Measurements from ENCODE around the gene CHST11.

Gene CHST11

DNA sequence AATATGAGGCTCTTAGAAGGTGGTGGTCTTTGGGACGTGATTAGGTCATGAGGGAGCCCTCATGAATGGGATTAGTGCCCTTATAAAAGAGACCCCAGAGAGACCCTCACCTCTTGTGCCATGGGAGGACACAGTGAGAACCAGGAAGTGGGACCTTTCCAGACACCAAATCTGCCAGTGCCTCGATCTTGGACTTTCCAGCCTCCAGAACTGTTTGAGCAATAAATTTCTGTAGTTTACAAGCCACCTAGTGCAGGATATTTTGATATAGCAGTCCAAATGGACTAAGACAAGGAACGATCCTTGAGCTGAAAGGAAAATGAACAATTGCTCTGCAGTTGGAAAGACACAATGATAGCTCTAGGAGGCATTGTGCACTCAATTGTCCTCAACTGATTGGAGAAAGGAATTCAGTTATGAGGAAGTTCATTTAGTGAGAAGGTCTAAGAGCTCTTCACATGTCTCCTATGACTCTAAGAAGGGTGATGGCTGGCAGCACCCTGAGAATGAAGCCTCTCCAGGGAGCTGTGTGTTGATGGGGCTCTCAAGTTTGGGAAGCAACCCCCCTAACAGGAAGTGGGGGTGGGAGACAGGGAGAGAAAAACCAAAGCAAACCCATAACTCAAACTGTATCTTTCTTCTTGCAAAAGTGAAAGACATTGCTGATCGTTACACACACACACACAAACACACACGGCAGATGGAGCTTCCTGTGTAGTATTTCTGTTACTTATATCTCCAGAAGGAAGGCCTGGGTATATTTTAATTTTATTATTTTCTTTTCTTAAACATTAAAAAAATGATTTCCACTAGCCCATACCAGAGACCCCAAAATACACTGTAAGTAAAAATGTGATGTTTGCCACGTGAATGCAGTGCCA, 21.0 kb downstream of the CHST11 start:
- no peak overlapping the region for H3K27ac ChIP-seq

DNA sequence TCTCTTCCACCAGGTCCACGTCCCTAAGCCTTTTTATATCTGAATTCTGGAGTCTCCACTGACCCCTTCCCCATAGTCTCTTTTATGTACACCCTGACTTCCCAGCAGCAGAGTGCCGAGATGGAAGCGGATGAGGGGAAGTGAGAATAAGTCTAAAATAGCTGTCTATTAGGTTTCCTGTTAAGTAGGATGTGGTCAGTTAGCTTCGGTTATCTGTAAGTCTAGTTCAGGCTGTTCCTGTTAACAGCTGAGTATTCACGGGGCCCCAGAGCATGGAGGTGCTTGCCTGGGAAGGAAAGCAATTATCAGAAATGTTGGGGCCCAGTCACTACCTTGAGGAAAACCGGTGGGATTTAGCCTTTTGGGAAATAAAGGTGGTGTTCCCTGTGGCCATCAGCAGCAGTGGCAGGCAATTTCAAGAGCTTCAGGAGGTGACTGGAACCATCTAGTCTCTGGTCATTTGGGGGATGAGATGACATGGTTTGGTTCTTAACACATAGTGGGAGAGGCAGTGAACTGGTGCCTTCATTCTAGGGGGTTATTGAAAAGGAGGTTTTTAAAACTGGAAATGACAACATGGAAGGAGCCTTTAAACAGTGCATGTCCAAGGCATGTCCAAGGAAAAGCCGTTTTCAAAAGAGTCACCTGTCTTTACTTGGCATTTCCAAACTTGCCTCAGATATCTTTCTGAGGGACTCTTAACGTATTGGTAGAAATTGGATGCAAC, 21.8 kb downstream of the CHST11 start:
- DNase-seq (ENCODE audit: low read depth, low spot score), result no peak
- H3K27ac ChIP-seq, result no peak overlapping the region

More for the DNA sequence above, 21.0 kb downstream of the CHST11 start:
- DNase-seq (ENCODE audit: low read depth, low spot score), result no peak

DNA sequence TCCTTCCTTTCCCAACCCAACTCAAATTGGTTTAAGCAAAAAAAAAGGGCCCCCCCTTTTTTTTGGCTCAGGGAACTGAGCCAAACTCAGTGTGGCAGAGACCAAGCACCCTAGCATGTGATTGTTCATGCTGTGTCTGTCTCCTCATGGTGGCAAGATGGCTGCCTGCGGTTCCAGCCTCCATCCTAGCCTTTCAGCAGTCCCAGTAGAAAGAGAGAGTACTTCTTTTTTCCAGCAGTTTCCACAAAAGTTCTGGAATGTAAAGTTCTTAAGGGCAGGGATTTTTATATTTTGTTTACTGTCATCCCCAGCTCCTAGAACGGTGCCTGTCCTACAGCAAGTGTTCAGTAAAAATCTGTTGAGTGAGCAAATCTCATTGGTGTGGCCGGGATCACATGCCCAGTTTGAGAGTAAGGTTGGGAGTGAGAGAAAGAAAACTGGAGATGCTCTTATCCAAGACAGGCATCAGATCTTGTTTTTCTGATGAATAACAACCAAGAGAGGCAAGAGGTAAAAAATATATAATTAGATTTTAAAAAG, 22.4 kb downstream of the CHST11 start:
- no peak for DNase-seq (ENCODE audit: low read depth, low spot score)
- no peak overlapping the region for H3K27ac ChIP-seq

DNA sequence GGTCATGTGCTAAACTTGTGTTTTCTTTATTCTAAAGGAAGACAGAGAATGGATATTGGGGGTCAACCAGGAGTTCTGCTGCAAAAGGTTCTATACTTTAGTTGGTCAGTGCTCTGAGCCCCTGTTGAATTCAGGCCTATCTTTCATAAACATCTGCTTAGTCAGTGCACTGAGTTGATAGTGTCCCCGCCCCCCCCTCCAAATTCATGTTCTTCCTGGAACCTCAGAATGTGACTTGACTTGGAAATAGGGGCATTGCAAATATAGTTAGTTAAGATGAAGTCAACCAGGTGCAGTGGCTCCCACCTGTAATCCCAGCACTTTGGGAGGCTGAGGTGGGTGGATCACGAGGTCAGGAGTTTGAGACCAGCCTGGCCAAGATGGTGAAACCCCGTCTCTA, 23.3 kb downstream of the CHST11 start:
- no peak for DNase-seq (ENCODE audit: low read depth, low spot score)
- no peak overlapping the region for H3K27ac ChIP-seq

DNA sequence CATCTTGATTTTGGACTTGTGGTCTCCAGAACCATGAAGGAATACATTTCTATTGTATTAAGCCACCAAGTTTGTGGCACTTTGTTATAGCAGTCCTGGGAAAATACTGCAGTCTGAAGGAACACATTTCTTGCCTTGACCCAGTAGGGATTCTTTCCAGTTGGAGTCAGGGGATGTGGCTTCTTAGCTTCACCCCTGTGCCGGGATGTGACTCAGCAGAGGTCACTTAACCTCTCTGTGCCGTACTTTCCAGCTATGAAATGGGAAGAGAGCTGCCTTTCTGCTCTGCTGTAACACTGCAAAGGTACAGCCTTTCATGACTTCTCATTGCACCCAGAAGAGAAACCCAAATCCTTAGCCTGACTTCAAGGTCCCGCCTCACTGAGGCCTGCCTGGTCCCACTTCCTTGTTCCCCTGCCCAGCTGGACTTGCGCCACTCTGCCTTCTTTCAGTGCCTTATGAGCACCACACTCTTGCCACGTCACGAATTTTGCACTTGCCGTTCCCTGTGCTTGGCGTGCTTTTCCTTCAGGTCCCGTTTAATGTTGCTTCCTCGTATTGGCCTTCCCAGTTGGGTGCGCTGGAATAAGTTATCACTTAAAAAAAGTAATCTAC, 24.2 kb downstream of the CHST11 start:
- H3K27ac ChIP-seq, result peak overlapping the region; percentile 20
- DNase-seq (ENCODE audit: low read depth, low spot score), result no peak

DNA sequence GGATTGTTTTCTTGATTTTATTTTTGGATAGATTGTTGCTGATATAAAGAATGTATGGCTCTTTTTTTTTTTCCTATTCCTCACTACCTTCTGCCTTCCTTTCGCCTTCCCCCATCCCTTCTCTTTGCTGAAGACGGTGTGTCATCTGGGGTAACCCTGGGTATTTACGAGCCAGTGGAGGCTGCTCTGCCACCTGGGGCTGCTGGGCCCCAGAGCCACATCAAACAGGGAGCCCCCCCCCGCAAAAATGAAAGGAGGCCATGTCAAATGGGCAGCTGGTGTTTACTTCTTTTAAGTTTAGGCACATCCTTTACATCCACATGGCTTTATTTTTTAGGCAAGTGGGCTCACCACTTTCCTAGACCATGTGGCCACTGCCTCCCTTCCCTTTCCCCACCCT, 25.4 kb downstream of the CHST11 start:
- no peak overlapping the region for H3K27ac ChIP-seq
- DNase-seq (ENCODE audit: low read depth, low spot score), result no peak

DNA sequence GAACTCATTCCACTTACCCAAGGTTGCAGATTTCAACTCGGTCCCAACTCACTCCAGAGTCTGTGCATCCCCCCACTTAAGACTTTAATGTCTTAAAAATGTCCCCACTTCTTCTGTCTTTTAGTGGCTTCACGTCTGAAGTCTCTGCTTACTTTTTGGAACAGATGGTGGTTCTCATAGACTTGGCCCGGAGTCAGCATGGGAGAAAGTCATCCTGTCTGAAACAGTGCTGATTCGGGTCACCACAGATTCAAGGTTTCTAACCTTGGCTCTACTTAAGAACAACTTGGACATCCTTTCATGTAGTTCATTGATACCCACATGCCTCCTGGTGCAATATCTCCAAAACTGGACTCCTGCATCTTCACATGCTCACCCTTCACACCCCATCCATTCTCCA, 26.0 kb downstream of the CHST11 start:
- no peak overlapping the region for H3K27ac ChIP-seq
- DNase-seq (ENCODE audit: low read depth, low spot score), result no peak

DNA sequence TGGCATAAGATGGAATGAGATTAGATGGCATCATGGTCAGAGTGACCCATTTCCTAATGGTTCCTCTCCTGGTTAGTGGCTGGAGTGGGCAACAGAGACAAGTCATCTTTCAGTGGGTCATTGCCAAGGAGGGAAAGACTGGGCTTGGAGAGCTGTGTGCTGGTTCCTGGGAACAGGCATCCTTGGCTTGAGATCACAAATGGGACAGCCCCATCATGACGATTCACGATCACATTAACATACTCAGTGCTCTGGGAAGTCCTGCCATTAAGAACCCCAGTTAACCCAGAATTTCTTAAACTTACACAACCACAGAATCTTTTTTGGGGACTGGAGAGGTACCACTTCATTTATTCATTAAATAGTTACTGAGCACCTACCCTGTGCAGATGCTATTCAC, 27.3 kb downstream of the CHST11 start:
- no peak overlapping the region for H3K27ac ChIP-seq

DNA sequence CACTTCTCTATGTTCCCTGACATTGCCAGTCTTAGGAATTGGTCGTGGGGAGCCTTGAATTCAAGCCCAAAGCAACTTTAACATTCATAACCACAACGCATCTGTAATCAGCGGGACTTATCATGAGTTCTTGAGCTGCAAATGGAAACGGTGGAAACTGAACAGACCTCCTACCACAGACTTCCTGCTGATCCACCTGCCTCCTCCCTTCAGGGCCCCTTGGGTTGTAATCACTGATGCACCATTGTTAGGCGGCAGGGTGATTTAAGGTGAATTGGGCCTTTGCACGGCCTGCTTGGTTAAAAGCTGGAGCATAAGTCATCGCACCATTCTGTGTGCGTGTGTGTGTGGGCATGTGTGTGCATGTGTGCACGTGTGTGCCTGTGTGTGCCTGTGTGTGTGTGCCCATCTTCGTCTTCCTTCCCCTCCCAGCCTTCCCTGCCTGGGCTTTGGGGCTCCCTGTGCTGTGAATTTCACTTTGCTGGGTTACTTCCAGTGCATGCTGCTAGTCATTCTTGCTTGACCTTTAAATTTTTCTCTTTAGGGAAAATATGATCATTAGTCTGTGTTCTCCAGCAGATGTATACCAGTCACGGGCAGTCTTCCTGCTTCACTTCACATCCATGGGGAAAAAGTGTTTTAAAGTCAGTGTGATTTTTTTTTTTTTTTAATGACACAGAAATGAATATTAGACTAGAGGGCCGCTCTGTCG, 29.1 kb downstream of the CHST11 start:
- DNase-seq (ENCODE audit: low read depth, low spot score), result no peak
- no peak overlapping the region for H3K27ac ChIP-seq

More for the DNA sequence above, 27.3 kb downstream of the CHST11 start:
- no peak for DNase-seq (ENCODE audit: low read depth, low spot score)

DNA sequence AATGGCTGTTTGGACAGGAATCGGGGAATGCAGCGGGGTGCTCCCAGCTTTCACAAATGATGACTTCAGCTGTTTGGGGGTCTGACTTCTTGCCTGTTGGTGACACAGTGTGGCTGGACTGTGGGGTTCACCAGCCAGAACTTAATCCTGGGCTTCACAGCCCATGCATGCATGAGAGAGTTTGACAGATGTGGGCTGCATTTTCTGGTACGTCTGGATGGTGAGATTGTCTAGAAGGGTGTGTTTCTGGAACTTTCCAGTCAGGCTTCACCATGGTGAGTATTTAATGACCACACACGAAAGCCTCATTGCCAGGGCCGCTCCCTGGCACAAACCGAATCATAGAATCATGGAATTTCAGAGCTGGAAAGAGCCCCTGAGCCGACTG, 29.6 kb downstream of the CHST11 start:
- no peak overlapping the region for H3K27ac ChIP-seq
- no peak for DNase-seq (ENCODE audit: low read depth, low spot score)

DNA sequence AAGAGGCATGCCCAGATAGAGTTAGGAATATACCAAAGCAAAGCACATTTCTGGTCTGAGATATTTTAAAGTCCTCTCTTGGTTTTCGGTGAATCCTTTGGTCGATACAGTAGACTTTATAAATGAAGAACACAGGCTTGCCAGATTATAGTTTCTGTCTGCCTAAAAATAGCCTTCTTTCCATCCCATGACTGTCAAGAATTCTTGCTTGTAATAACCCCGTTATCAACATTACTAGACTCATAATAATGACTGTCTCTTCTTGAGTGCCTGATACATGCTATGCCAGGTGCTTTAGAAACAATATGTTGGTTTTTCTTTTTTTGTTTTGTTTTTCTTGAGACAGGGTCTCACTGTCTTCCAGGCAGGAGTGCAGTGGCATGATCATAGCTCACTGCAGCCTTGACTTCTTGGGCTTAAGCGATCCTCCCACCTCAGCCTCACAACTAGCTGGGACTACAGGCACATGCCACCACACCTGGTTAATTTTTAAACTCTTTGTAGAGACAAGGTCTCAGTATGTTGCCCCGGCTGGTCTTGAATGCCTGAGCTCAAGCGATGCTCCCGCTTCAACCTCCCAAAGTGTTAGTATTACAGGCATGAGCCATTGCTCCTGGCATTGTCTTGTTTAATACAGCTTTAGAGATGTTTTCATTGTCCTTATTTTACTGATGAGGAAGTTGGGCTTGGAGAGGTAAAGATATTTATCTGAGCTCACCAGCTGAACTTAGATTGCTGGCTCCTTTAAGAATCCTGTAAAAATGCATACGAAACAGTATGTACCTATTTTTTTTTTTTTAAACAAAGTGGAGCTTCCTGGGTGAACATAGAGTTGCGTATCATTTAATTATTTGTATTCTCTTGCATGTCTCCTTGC, 30.4 kb downstream of the CHST11 start:
- no peak overlapping the region for H3K27ac ChIP-seq
- no peak for DNase-seq (ENCODE audit: low read depth, low spot score)

DNA sequence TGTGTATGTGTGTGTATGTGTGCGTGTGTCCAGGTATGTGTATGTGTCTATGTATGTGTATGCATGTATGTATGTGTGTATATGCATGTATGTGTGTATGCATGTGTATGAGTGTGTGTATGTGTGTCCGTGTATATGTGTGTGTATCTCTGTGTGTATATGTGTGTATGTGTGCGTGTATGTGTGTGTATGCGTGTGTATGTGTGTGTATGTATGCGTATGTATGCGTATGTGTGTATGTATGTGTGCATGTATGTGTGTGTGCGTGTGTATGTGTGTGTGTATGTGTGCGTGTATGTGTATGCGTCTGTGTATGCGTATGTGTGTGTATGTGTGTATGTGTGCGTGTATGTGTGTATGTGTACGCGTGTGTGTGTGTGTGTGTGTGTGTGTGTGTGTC, 31.6 kb downstream of the CHST11 start:
- DNase-seq (ENCODE audit: low read depth, low spot score), result no peak
- H3K27ac ChIP-seq, result no peak overlapping the region

DNA sequence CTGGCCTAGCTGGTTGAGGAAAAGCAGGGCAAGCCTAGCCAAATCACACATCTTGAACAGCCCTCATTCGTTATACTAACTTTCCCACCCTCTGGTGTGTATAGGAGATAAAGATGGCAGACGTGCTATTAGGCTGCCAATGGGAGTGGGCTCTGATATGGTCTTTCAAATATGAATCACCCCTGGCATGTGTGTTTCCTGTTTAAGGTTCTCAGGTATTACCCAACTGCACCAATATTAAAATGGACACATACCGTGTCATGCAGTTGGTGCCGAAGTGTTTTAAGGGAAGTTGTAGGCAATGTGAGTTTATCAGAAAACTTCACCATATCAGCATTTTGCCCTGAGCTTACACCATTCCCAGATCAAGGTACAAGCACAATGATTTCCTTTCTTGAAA, 33.4 kb downstream of the CHST11 start:
- DNase-seq (ENCODE audit: low read depth, low spot score), result no peak
- H3K27ac ChIP-seq, result no peak overlapping the region

DNA sequence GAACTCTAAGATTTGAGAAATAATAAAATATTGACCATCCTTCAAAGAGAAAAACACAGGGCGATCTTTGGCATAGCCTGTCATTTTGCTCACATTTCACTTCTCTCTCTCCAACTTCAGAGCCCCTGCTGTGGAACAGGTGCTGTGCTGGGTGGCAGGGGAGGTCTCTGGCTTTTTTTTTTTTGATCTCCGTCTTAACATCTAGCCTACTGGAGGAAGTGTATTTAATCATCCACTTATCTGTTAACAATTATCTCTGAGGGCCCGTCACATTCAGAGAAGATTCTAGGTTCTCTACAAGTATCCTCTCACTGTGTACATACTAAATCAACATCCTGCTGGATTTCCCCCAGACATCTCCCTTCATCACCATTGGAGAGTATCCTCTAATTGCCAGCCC, 34.1 kb downstream of the CHST11 start:
- DNase-seq (ENCODE audit: low read depth, low spot score), result no peak
- no peak overlapping the region for H3K27ac ChIP-seq

DNA sequence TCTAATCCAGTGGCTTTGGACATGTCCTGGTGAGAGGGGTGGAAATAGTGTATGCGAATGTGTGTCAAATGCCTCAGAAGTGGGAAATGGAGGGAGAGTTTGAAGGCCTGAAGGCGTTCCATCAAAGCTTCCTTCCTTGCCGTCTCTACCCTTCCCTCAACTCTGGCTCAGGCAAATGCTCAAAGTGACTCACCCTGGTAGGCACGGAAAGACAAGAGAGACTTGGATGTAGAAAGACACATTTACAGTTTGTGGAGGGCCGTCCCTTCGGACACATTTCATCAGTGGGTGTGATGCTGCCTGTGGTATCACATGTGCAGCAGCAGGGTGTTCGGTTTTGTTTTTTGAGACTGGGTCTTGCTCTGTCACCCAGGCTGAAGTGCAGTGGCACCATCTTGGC, 36.7 kb downstream of the CHST11 start:
- DNase-seq (ENCODE audit: low read depth, low spot score), result no peak

DNA sequence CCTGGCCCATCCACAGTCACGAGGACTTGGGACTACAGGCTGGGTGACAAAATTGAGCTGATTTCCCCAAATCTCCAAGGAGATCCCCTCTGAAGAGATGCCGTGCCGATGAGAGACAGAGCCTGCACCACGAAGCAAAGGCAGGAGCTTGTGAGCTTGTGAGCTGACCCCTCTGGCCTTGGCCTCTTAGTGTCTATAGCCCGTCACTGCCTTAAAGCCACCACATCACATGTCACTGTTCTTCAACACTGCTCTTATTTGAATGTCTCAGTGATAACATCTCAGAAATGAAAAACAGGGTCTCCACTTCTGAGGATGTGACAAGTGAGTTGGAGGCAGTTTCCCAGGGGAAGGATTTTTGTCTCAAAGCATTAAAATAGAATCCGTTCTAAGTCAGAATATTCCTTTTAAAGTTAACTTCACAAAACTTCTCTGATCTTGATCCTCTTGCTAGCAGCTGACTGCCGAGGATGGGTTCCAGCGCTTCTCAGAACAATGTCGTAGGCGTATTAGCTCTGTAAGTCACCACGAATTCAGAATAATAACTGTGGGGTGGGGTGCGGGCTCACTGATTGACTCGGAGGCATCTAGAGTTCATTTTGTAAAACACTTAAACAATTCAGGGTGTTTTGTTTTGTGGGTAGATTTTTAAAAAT, 37.5 kb downstream of the CHST11 start:
- DNase-seq (ENCODE audit: low read depth, low spot score), result no peak
- no peak overlapping the region for H3K27ac ChIP-seq

More for the DNA sequence above, 36.7 kb downstream of the CHST11 start:
- no peak overlapping the region for H3K27ac ChIP-seq

DNA sequence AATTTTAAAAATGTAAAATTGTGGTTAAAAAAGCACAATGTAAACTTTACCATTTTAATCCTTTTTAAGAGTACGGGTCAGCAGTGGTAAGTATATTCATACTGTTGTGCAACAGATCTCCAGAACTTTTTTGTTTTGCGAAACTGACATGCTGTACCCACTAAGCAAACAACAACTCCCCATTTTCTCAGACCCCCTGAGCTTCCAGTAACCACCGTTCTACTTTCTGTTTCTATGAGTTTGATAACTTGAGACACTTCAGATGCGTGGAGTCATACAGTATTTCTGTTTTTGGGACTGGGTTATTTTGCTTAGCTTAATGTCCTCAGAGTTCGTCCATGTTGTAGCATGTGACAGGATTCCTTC, 38.0 kb downstream of the CHST11 start:
- no peak for DNase-seq (ENCODE audit: low read depth, low spot score)
- H3K27ac ChIP-seq, result no peak overlapping the region

DNA sequence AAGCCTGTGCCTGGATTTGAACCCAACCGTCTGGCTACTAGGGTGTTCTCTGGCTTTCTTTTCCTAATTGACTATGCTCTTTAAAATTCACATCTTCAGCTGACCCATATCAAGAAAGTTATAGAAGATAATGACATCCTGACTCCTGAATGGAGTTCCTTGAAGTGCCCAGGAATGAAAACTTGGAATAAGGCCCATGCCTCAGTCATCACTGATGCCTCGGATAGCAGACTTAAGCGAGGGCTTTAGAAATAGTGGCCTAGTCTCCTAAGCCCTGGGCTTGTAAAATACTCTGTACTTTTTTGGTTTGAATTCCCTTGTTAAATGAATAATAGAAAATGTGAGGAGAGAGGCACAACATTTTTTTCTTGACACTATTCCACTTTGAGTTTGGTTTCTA, 39.0 kb downstream of the CHST11 start:
- H3K27ac ChIP-seq, result no peak overlapping the region
- DNase-seq (ENCODE audit: low read depth, low spot score), result no peak

DNA sequence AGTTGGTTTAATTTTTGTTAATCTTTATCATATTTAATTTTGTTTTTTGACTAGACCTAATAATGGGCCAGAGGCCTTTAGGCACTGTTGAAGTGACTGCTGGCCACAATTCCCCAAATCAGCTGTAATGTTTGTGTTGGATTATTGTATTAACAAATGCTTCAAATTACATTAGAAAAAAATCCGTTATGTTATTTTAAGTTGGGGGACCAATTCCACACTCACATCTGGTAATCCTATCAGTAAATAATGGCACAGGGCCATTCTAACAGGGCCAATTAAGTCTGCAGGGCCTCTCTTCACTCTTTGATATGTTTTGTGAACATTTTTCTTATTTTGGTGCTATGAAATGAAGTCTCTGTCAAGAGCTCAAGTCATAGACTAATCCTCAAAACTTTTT, 39.6 kb downstream of the CHST11 start:
- DNase-seq (ENCODE audit: low read depth, low spot score), result no peak
- no peak overlapping the region for H3K27ac ChIP-seq

Data from epithelial cell of prostate (primary cell).